Measurements from ENCODE around the gene NOTCH1. TPM values are rescaled to one million over a fixed set of nuclear protein-coding genes. Genes with fewer than 3 reads are reported as not detected.

Gene NOTCH1
- total RNA-seq, 1 experiment from 2014 or later = 95.6 TPM

DNA sequence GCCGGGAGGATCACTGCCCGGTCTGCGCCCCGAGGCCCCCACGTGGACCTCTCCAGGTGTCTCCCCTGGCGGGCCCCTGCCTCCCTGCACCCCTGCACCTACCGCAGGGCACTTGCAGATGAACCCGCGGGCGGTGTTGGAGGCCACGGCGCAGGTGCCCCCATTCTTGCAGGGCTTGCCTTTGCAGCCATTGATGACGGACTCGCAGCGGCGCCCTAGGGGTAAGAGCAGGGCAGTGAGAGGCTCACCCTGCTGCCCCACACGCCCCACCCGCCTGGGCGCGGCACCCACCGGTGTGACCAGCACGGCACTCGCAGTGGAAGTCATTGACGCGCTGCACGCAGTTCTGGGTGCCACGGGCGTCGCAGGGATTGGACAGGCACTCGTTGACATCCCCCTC lies 39.4 kb downstream of the NOTCH1 start (continued):
- no peak for TF ChIP-seq ZNF281 (CRISPR knock-in tag; IDR thresholded peaks at IDR 0.05)
- TF ChIP-seq ZBTB21 (CRISPR knock-in tag; IDR thresholded peaks at IDR 0.05; ENCODE audit: borderline replicate concordance) = no peak
- TF ChIP-seq FOXP1 (CRISPR knock-in tag; IDR thresholded peaks at IDR 0.05; ENCODE audit: borderline replicate concordance) = no peak
- TF ChIP-seq ZNF219 (CRISPR knock-in tag; IDR thresholded peaks at IDR 0.05; ENCODE audit: borderline replicate concordance) = no peak
- no peak for TF ChIP-seq ZNF416 (CRISPR knock-in tag; IDR thresholded peaks at IDR 0.05)
- TF ChIP-seq NR3C1 (CRISPR knock-in tag; conservative IDR thresholded peaks at IDR 0.05; ENCODE audit: low read depth) = no peak
- TF ChIP-seq, protein P1, sequence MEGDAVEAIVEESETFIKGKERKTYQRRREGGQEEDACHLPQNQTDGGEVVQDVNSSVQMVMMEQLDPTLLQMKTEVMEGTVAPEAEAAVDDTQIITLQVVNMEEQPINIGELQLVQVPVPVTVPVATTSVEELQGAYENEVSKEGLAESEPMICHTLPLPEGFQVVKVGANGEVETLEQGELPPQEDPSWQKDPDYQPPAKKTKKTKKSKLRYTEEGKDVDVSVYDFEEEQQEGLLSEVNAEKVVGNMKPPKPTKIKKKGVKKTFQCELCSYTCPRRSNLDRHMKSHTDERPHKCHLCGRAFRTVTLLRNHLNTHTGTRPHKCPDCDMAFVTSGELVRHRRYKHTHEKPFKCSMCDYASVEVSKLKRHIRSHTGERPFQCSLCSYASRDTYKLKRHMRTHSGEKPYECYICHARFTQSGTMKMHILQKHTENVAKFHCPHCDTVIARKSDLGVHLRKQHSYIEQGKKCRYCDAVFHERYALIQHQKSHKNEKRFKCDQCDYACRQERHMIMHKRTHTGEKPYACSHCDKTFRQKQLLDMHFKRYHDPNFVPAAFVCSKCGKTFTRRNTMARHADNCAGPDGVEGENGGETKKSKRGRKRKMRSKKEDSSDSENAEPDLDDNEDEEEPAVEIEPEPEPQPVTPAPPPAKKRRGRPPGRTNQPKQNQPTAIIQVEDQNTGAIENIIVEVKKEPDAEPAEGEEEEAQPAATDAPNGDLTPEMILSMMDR (IDR thresholded peaks at IDR 0.05) = no peak
- no peak for TF ChIP-seq SMAD4 (CRISPR knock-in tag; IDR thresholded peaks at IDR 0.05)
- TF ChIP-seq, protein P2, sequence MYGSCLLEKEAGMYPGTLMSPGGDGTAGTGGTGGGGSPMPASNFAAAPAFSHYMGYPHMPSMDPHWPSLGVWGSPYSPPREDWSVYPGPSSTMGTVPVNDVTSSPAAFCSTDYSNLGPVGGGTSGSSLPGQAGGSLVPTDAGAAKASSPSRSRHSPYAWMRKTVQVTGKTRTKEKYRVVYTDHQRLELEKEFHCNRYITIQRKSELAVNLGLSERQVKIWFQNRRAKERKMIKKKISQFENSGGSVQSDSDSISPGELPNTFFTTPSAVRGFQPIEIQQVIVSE (CRISPR knock-in tag; IDR thresholded peaks at IDR 0.05; ENCODE audit: borderline replicate concordance) = no peak
- TF ChIP-seq, protein P3, sequence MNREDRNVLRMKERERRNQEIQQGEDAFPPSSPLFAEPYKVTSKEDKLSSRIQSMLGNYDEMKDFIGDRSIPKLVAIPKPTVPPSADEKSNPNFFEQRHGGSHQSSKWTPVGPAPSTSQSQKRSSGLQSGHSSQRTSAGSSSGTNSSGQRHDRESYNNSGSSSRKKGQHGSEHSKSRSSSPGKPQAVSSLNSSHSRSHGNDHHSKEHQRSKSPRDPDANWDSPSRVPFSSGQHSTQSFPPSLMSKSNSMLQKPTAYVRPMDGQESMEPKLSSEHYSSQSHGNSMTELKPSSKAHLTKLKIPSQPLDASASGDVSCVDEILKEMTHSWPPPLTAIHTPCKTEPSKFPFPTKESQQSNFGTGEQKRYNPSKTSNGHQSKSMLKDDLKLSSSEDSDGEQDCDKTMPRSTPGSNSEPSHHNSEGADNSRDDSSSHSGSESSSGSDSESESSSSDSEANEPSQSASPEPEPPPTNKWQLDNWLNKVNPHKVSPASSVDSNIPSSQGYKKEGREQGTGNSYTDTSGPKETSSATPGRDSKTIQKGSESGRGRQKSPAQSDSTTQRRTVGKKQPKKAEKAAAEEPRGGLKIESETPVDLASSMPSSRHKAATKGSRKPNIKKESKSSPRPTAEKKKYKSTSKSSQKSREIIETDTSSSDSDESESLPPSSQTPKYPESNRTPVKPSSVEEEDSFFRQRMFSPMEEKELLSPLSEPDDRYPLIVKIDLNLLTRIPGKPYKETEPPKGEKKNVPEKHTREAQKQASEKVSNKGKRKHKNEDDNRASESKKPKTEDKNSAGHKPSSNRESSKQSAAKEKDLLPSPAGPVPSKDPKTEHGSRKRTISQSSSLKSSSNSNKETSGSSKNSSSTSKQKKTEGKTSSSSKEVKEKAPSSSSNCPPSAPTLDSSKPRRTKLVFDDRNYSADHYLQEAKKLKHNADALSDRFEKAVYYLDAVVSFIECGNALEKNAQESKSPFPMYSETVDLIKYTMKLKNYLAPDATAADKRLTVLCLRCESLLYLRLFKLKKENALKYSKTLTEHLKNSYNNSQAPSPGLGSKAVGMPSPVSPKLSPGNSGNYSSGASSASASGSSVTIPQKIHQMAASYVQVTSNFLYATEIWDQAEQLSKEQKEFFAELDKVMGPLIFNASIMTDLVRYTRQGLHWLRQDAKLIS (CRISPR knock-in tag; IDR thresholded peaks at IDR 0.05; ENCODE audit: borderline replicate concordance) = no peak

- peaks cover 26% of the 10 kb centered on the region for H3K36me3 Mint-ChIP-seq
- H3K4me3 Mint-ChIP-seq = no peak overlapping the region
- H3K9me3 Mint-ChIP-seq = no peaks in the 10 kb centered on the region
- no peak for DNase-seq (ENCODE audit: low spot score)
- no peak overlapping the region for H3K27ac Mint-ChIP-seq
- CTCF ChIA-PET = no interaction called here
- POLR2A ChIA-PET = interaction anchor here (0.7 kb wide), 1 partner anchor 456 kb away, joined by 3 read pairs; no protein-coding TSS in a partner anchor
- no peak for ATAC-seq
- H3K4me1 Mint-ChIP-seq = no peaks in the 10 kb centered on the region
- H3K27me3 Mint-ChIP-seq (ENCODE audit: low read depth) = no peaks in the 10 kb centered on the region
- TF ChIP-seq FOXJ3 (CRISPR knock-in tag; IDR thresholded peaks at IDR 0.05; ENCODE audit: borderline replicate concordance) (no peak), OVOL2 (CRISPR knock-in tag; IDR thresholded peaks at IDR 0.05; ENCODE audit: borderline replicate concordance) (no peak), ZNF281 (CRISPR knock-in tag; IDR thresholded peaks at IDR 0.05) (no peak), HMGA2 (CRISPR knock-in tag; IDR thresholded peaks at IDR 0.05) (no peak), TEAD1 (CRISPR knock-in tag; IDR thresholded peaks at IDR 0.05) (no peak), NFYB (CRISPR knock-in tag; conservative IDR thresholded peaks at IDR 0.05; ENCODE audit: low read depth) (no peak)
- TF ChIP-seq, protein P3 (CRISPR knock-in tag; IDR thresholded peaks at IDR 0.05; ENCODE audit: borderline replicate concordance) = no peak
- TF ChIP-seq, protein P4, sequence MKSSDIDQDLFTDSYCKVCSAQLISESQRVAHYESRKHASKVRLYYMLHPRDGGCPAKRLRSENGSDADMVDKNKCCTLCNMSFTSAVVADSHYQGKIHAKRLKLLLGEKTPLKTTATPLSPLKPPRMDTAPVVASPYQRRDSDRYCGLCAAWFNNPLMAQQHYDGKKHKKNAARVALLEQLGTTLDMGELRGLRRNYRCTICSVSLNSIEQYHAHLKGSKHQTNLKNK (CRISPR knock-in tag; IDR thresholded peaks at IDR 0.05) = no peak
Observed at GRCh38 chr9:136505406-136506403, 40.1 kb downstream of the NOTCH1 start.

Data from WTC11 (cell line).